HG03439 (cell line): Measurements from ENCODE around the gene USP30.

ENCODE experiments used
- ATAC-seq: cut with Tn5 transposase; IDR thresholded peaks from one replicate; pipeline ENCODE4 v1.9.1; 2021; ENCODE audit warnings: mild to moderate bottlenecking, moderate library complexity; ENCODE audit not compliant: unreplicated experiment

The USP30 gene

DNA sequence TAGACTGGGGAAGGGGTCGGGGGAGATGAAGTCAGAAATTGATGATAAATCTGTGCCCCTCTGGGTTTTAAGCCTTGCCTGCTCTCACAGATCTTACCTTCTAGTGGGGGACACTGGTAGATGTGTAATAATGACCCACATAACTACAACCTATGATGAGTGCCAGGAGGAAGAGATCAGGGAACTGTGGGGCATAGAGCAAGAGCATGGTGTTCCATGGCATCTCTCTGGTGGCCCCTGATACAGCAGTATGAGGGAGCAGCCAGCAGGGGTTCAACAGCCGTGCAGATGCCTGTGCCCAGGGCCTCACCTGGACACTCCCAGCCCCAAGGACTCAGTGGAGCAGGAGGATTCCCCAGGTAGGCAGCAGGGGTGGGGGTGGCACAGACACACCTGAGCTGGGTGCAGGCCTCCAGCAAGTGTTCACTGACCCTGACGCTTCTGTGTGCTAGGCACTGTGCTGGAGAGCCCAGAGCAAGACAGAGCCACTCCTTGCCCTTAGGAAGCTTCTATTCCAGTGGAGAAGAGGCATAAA, 69.0 kb downstream of the USP30 start:
- no peak for ATAC-seq

DNA sequence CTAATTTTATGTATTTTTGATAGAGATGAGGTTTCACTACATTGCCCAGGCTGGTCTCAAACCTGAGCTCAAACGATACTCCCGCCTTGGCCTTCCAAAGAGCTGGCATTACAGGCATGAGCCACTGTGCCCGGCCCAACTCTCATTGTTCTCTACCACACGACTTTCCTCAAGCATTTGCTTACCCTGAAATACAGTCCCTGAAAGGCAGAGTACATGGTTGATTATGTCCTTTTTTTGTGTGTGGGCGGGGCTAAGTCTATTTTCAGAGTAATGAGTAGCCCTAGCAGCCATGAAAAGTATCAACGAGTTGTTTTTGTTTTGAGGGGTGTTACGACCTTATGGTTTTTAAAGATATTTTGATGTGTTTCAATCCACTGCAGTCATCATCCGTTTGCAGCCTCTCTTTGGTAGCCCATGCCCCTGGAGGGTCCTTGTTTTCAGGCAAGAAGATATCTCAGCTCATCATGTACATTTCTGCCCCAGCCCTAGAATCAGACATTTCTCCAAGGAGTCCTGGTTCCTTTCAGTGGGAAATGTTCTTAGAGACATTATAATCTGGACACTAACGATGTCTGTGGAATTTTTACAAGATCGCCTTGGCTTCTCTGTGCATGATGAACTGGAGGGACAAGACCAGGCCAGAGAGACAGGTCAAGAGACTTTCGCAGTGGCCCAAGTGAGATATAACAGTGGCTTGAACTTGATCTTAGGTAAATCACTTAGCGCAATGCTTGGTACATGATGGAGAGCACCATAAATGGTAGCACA, 72.7 kb downstream of the USP30 start:
- ATAC-seq = no peak

DNA sequence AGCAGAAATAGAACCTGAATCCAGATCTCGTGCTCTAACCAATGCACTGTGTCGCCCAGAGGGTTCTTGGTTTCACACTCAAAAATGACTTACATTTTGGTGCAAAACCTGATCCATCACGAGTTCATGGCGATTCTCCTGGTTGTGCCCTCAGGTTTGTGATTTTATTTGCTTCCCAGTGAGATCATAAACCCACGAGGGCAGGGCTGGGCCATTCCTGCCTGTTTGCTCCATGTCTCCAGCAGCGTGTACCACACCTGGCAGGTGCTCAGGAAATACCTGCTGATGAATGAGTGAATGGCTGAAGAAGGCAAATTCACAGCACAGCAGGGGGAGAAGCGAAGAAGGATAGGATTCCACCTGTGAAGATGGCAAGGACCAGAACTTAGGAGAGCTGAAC, 73.4 kb downstream of the USP30 start:
- no peak for ATAC-seq

DNA sequence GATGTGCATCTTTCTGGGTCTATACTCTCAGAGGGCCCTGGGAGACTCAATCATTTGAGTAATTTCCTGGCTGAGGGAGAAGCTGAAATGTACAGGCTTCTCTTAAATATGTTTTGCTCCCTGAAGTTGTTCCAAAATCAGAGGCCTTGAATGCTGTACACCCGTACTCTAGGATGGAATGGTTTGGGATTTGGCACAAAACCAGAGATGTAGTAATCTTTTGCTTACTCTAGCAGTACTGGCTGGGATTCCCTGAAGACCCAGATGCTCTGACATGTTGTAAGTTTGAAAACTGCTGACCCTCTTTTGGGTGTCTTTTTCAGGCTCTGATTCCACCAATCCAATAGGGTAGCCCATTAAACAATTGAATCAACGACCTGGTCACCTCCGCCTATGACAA, 74.4 kb downstream of the USP30 start:
- no peak for ATAC-seq

DNA sequence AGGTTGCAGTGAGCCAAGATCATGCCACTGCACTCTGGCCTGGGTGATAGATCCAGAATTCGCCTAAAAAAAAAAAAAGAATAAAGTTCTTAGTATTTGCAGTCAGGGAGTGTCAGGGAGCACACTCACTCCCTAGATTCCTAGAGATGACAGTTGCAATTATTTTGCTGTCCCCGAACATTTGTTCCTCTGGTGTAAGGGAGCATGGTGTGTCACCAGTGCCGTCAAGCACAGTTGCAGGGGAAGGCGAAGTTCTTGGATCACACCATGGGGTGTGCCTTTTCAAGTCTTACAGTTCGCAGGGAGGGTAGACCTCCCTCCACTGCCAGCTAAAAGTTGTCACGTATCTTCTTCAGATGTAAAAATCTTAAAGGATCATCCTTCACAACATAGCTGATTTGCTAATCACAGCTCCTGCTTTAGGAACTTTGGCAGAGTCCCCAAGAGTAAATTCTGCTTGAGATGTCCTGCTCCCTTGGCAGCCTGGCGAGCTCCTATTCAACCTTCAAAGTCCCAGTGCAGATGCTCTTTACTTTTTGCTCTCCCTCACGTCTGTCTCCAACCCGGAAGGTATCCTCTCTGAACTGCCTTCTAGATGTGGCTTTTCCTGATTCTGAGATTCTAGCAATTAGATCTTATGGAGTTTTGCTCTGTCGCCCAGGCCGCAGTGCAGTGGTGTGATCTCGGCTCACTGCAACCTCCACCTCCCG, 75.3 kb downstream of the USP30 start:
- no peak for ATAC-seq

DNA sequence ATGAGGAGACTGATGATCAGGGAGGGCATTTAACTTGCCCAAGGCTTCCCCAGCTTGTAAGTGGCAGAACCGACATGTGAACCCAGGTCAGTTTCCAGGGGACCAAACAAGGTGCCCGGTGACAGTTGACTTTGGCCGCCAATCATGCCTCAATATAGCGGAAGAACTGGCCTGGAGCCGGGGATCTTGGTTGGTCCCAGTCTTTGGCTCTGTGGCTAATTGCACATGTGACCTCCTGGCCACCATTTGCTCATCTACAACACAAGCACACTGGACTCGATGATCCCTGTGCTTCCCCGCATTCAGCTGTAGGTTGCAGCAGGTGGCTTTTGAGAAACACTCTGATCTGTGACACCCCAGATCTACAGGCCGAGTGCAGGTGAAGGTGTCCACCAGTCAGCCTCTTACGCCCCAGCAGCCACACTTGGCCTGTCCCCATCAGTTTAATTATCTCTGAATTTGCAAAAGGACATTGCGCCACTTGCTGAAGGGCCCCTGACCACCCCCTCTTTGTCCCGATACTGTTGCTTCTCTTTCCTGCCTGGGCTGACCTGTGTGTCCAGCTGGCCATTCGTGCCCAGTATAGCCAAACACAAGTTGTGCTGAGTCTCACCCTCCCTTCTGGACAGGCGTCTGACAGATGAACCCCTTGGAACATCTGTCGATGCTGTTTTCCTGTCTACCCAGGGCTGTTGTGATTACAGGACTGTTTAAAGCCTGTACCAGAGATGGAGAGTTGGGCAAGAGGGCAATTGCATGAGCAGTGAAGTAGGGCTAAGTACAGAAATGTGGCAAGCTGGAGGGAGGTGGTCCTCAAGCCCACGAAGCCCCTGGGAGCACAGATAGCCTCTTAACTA, 78.1 kb downstream of the USP30 start:
- no peak for ATAC-seq

DNA sequence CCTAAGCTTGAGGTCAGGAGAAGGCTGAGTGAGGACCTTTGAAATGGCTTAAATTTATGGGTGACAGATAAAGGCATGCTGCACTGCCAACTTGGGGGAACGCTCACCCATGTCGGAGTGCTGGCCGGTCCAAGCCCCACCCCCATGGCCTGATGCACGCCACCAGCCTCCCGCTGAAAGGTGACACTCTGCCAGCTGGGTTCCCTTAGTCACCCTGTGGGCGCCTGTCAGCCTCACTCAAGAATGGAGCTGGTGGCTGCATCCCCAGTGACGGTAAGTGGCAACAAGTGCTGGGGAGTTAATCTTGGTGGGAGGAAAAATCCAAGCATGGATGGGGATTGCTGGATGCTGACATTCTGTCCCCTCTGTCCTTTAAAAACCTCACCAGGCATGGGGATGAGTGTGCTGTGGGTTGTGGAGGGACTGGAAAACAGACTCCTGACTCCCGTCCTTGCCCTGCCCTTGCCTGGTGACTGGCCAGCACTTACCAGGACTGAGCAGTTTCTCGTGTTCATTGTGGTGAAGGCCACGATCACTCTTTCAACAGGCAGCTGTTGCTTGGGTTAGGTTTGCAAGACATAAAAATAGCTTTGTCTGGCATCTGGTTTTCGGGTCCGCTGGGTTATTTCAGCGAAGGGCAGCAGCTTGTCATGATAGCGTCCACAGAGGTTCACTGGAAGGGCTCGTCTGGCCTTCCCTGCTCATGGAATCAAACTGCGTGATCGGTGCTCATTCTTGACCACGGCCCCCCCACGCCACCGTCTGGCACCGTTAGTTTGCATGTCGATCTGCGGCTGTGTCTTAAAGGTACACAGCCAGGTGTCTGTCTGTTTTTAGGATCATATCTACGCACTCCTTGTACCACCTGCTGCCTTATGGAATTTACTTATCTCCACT, 79.0 kb downstream of the USP30 start:
- ATAC-seq = no peak

DNA sequence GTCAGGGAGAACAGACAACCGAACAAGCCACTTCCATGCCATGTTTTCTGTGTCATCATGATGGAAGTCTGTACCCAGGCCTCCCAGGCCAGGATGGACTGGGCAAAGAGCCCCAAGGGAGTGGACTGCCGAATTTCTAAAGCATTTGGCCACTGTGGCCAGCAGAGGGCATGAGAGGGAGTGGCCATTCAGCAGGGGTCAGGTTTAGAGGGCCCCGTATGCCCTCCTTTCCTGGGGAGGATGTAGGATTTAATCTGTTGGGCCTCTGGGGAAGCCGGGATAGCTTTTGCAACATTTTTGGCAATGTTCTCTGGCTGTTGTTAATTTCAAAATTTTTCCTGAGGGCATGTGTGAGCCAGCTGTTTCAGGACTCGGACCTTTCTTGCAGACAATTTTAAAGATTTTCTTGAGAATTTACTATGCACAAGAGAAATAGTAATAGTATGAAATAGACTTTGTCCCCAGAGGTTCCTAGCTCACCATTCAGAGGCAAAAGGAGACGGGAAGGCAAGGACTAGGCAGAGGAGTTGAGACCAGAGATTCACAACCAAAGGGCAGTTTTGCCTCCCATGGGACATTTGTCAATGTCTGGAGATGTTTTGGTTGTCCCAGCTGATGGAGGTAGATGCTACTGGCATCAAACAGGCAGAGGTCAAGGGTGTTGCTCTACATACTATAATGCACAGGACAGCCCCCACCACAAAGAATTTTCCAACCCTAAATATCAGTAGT, 82.0 kb downstream of the USP30 start:
- ATAC-seq = no peak

DNA sequence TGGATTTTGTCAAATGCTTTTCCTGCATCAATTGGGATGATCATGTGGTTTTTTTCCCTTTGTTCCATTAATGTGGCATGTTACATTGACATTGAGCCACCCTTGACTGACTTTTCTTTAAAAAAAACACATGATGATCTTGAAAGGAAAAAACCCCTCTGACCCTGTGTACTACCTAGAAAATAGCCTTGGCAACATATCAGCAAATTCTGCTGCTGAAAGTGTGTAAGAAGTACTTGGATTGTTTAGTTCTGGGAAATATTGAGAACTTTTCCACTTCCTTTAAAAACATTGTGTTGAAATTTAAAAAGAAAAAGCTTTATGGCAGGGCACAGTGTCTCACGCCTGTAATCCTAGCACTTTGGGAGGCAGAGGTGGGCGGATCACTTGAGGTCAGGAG, 84.7 kb downstream of the USP30 start:
- ATAC-seq = no peak
